Renal cortex interstitium (tissue), 11 donors: ENCODE results near the gene NOL3. TPM values are rescaled to one million over a fixed set of nuclear protein-coding genes. Genes with fewer than 3 reads are reported as not detected.

Experiments used
- DNase-seq, 11 donors: peaks; one replicate each; pipeline ENCODE4 v3.0.0-alpha.2; 2013; ENCODE audit warnings: low read depth in 9 of 11, low spot score in 4 of 11; ENCODE audit errors: extremely low read depth in 1 of 11
- polyA plus RNA-seq, 3 donors: library from polyadenylated mRNA; unstranded; fragments of 120-200 nt; gene quantifications; one replicate each; pipeline ENCODE4 v1.2.1, GENCODE V29; 2013; ENCODE audit not compliant: insufficient read length in 3 of 3

NOL3 gene
- polyA plus RNA-seq, 3 donors = 4.9 to 7.6 (median 6.1) TPM

DNA sequence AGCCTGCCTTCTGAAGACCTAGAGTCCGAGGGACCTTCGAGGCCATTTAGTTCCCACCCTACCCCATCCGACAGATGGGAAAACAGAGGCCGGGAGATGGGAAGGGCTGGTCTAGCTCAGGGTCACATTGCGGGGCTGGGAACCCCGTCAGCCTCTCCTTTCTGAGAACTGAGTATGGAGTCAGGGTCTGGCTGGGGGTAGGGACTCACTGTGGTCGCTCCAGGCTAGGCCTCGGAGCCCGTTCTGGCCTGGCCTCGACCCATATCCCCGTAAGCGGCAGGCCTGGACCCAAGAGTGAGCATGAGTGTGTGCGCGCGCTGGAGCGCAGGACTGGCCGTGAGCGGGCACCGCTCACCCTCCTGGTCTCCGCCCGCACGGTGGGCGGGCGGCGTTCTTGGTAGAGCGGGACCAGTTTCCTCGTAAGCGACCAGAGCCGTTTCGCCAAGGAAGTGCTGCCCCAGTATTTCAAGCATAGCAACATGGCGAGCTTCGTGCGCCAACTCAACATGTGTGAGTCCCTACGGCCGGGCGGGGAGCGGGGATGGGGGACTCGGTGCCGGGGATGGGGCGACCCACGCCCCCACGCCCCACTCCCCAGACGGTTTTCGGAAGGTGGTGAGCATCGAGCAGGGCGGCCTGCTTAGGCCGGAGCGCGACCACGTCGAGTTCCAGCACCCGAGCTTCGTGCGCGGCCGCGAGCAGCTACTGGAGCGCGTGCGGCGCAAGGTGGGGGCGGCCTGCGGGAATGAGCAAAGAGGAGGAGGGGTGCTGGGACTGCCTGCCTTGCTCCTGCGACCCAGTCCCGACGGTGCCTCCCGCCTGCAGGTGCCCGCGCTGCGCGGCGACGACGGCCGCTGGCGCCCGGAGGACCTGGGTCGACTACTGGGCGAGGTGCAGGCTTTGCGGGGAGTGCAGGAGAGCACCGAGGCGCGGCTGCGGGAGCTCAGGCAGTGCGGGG lies 4.9 kb upstream of the NOL3 start:
- DNase-seq = no peak

DNA sequence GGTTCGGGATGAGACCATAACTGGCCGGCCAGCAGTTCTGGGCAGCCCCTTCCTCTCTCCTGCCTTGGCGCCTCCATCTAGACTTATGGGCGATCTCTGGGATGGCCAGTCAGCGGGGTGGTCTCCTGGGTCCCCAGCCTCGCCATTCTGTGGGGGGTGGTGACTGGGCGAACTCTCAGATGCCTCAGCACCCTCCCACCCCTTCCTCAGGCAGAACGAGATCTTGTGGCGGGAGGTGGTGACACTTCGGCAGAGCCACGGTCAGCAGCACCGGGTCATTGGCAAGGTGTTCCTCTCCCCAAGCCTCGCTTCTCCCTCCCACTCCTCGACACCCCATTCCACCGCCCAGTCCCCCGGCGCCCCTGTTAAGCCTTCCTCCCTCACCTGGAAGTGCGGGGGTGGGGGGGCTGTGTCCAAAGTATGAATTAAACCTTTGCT lies 4.2 kb upstream of the NOL3 start:
- no peak for DNase-seq

DNA sequence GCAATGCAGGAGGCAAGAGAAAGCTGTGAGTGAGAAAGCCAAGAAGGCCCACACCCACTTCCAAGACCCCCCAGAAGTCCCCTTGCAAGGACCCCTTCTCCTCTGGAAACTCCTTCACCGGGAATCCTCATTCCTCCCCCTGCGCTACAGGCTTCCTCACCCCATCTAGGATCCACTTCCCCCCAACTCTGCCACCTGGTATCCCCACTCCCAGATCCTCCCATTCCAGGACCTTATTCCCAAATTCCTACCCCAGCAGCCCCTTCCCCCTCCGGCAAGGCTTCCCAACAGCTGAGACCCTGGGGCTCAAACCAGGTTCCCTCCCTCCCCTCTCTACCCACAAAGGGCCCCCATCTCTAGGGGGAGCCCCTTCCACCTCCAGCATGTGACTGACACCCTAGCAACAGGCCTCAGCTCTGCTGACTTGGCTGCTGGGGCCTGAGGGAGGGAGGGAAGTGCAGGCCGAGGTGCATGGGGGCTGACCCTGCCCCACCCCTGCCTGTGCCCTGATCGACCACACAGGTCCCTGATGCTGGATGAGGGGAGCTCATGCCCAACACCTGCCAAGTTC lies 3.7 kb upstream of the NOL3 start:
- no peak for DNase-seq

DNA sequence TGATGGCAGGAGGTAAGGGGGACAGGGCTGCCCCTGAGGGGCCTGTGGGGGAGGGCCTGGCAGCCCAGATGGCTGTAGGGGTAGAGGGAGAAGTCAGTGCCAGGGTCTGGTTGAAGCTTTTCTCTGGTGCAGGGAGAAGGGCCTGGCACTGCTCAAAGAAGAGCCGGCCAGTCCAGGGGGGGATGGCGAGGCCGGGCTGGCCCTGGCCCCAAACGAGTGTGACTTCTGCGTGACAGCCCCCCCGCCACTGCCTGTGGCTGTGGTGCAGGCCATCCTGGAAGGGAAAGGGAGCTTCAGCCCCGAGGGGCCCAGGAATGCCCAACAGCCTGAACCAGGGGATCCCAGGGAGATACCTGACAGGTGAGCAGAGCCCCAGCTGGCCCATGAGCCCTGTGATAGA lies 2.8 kb upstream of the NOL3 start:
- DNase-seq = no peak

DNA sequence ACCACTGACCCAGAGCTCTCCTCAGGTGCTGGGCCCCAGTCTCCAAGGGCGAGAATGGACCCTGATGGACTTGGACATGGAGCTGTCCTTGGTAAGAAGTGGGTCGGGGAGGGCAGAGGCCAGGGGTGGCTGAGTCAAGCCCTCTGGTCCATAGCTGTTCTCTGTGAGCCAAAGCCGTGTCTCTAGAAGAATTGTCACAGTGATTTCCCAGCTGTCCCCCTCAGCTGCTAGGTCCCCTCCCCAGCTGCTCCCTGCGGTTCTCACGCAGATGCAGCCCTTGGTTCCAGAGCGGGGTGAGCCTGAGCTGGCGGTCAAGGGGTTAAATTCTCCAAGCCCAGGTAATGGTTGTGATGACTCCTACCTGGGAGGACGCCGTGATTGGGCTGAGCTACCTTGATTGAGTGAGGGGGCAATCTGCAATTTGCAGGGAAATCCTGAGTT lies 1.3 kb upstream of the NOL3 start:
- no peak for DNase-seq

DNA sequence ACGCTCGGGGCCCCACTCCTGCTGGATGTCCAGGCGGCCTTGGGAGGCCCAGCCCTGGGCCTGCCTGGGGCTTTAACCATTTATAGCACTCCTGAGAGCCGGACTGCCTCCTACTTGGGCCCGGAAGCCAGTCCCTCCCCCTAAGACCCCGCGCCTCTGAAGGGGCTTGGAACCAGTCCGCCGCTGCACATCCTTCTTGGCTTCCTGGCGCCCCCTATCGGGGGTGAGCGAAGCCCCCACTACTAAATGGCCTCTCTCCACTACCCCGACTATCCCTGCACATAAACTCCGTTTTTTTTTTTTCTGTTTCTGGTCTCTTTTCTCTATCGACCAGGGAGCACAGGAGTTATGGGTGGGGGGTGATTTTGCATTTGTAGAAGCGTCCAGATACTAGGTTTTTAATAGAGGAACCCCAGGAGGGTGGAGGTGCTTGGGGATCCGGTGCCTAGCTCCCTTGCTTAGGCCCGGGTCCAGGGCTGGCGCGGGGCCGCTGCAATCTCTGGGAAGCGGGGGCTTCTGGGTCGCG lies 633 bp upstream of the NOL3 start:
- no peak for DNase-seq

DNA sequence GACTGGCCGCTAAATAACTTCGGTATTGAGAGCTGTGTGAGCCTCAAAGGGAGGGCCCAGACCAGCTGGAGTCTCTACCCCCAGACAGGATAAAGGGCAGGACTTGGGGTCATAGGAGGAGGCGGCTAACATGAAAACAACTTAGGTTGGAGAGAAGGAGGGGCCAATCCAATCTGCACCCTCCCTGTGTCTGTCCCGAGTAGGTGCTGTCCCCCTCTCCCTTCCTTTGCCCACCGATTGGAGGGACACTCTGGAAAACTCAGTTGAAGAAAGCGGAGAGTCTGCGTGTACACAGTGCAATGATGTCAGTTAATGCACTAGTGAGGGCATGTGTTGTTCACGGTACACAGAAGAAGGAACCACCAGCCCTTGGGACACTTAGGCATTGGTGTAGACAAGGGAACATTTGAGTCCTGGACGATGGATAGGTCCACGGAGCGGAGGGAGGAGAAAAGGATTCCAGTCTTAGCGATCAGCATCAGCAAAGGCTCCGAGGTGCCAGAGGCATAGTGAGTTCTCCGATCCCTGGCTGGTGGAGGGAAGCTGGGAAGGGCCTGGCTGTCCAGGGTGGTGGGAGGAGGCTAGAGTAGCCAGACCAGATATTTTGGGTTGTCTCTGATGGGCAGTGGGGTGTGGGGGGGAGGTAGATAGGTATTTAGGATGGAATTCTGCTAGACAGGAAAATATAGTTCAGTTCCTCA lies 761 bp downstream of the NOL3 start:
- DNase-seq = no peak

DNA sequence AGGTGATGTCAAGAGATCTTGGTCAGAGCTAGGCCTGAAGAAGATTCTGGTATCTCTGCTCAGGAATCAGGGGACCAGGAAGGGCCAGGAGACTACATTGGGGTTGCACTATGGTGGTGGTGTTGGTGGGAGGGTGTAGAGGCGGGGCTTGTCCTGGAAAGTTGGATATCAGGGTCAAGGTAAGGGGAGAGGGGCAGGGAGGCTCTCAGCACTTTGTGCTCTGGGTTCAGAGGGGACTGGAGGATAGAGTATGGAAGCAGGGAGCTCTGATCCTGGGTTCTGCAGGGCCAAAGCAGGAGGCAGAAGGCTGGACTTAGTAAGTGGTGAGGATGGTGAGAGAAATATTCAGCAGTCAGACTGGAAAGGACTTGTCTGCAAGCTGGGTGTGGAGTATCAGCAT lies 3.0 kb downstream of the NOL3 start:
- DNase-seq = no peak

DNA sequence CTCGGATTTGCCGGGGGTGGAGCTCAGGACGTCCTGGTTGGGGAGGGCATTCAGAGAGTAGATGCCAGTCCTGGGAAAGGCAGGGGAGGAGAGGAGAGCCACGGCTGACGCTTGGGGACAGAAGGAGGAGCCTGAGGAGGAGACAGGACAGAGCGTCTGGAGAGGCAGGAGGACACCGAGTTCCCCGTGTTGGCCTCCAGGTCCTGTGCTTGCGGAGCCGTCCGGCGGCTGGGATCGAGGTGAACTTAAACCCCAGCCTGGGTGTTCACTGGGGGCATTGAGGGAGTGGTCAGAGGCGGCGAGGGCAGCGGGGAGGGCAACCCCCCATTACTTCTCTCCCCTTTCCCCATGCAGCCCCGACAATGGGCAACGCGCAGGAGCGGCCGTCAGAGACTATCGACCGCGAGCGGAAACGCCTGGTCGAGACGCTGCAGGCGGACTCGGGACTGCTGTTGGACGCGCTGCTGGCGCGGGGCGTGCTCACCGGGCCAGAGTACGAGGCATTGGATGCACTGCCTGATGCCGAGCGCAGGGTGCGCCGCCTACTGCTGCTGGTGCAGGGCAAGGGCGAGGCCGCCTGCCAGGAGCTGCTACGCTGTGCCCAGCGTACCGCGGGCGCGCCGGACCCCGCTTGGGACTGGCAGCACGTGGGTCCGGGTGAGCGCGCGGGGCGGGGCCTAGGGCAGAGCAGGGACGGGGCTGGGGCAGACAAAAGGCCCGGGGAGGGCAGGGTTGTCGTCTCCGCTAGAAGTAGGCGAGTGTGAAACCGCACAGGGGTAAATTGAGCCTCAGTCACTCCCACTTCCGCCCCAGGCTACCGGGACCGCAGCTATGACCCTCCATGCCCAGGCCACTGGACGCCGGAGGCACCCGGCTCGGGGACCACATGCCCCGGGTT lies 3.7 kb downstream of the NOL3 start:
- DNase-seq = no peak

DNA sequence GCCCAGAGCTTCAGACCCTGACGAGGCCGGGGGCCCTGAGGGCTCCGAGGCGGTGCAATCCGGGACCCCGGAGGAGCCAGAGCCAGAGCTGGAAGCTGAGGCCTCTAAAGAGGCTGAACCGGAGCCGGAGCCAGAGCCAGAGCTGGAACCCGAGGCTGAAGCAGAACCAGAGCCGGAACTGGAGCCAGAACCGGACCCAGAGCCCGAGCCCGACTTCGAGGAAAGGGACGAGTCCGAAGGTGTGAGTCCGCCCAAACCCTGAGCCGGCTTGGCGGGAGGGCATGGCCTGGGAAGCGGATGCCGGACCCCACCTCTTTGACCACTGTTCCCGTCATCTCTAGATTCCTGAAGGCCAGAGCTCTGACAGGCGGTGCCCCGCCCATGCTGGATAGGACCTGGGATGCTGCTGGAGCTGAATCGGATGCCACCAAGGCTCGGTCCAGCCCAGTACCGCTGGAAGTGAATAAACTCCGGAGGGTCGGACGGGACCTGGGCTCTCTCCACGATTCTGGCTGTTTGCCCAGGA lies 4.4 kb downstream of the NOL3 start:
- DNase-seq = no peak

DNA sequence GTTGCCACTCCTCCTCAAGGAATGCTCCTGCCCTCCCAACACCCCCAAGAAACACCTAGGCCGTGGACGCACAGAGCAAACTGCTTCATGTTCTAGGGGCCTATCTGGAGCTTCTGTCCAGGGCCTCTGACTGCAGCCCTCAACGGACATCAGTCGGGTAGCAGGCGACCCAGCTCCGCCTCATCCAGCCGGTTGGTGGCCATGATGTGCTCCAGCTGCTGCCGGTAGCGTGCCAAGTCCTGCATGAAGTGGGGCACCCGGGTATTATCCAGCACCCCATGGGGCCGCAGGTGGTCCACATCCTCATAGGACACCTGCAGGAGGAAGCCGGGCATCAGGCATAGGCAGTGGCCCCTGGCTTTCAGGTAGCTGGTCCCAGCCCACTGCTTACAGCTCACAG lies 6.3 kb downstream of the NOL3 start:
- DNase-seq = no peak

DNA sequence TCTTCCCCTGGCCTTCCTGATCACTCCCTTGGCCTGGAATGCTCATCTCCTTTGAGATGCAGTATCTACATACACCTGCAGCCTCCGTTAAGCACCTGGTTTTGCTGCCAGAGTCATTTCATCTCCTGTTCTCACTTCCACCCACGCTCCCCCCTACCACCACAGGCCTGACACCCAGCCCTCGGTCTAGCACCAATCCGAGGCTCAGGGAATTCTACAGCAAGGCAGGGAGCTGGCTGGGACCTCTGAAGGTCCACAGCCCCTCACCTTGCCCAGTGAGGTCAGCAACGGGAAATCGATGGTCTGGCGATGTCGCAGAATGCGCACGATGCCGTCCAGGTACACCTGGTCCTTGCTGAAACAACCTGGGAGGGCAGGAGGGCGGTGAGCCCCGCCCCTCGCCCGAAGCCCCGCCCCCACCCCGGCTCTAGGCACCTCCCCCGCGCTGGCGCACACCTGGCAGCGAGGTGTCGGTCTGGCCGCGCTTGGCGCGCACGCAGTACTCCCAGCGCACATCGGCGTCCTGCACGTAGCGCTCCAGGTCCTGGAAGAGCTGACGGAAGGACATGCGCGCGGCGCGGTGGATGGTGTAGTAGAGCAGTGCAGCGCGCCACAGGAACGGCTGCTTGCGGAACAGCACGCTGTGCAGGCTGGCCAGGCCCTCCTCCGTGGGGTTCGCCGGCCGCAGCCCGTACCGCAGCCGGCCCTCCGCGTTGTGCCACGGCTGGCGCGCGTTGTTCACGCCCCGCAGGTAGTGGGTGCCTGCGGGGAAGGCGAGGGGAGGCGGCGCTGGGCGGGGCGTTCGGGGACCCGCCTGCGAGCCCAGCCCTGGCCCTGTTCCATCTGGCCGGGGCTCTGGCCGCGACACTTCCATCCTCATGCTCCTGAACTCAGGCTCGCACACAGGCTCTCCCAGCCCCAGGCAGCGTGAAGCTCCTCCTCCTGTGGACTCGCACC lies 7.7 kb downstream of the NOL3 start:
- DNase-seq = no peak

DNA sequence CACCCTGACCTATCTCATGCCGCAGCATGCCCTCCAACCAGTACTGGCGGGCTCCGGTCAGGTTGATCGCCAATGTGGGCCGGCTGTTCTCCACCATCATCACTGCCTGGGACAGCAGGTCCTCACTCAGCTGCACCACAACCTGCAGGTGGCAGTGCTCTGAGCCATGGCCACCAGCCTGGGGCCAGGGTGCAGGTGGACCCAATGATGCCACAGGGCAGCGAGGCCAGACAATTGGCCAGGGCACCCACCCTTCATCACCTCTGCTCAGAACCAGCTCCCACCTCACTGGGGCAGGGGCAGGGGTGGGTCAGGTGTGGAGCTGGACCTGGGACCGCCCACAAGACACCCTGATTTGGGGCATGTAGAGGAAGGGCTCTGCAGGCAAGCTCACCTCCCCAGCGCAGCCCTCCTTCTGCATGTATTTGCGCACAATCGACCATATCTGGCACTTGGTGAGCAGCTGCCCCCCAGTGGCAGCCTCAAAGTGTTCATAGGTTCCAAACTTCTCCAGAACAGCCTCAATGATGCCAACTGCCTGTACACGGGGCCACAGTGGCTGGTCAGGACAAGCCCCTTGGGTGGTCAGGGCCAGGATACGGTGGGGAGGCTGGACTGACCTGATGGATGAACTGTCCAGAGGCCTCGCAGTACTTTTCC lies 9.2 kb downstream of the NOL3 start:
- DNase-seq = no peak

DNA sequence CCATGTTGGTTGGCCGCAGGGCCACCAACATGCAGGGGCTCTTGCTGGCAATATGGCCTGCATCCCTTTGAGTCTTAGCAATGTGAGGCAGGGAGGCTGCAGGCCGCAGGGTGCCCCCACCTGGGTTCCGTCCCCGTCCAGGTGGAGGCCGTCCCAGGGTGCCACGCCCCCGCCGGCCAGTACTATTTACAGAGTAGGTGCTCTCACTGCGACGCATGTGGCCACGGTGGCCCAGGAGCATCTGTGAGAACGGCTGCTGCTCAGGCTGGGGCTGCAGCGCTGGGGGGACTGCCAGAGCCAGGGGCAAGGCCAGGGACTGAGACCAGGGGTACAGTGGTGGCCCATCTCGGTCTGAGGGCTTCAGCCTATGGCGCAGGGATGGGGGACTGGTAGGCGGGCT lies 9.8 kb downstream of the NOL3 start:
- DNase-seq = no peak

DNA sequence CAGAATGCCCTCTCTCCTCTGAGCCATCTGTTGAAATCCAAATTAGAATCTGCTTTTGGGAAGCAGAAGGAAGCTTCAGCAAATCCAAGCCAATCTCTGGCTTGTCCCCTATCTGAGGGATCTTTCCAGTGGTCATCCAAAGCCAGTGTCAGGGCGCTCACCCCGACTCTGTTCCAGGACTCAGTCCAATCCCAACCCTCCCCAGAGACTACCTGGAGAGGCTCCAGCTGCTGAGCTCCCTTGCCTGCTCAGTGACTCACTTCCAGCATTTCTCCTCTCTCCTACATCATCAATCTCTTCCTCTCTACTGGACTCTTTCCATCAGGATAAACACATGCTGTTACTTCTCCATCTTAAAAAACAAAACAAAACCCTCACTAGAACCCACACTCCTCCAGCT lies 11.0 kb downstream of the NOL3 start:
- DNase-seq = no peak

DNA sequence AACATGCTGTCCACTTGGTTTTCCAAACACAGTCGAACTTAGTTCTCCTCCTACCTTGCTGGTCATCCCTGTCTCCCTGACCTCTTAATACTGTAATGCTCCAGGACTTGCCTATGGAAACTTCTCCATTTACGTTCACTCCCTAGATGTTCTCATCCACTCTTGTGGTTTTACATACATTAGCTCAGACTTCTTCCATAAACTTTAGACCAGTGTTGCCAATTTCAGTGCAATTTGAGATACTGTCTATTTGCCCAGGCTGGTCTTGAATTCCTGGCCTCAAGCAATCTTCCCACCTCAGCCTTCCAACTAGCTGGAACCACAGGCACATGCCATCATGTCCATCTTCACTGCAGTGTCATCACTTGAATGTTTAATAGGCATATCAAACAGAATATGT lies 11.9 kb downstream of the NOL3 start:
- no peak for DNase-seq

DNA sequence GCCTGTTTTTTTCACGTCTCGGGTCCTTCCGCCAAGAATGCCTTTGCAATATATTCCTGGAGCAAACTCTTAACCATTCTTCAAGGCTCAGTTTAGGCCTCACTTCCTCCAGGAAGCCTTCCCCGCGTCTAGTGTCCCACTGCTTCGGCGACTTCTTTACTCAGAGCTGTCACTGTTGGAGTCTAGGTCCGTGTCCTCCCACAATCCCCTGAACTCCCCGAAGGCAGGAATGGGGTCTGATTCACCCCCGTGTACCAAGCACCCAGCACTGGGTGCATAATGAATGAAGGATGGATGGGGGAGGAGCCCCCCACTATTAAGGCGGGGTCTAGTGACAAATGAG lies 12.9 kb downstream of the NOL3 start:
- DNase-seq = no peak
